ENCODE measurements around the gene SMYD3.

- TF ChIP-seq POLR2A (IDR thresholded peaks at IDR 0.05) (no peak), EP300 (IDR thresholded peaks at IDR 0.05) (no peak)
- TF ChIP-seq, protein P1, sequence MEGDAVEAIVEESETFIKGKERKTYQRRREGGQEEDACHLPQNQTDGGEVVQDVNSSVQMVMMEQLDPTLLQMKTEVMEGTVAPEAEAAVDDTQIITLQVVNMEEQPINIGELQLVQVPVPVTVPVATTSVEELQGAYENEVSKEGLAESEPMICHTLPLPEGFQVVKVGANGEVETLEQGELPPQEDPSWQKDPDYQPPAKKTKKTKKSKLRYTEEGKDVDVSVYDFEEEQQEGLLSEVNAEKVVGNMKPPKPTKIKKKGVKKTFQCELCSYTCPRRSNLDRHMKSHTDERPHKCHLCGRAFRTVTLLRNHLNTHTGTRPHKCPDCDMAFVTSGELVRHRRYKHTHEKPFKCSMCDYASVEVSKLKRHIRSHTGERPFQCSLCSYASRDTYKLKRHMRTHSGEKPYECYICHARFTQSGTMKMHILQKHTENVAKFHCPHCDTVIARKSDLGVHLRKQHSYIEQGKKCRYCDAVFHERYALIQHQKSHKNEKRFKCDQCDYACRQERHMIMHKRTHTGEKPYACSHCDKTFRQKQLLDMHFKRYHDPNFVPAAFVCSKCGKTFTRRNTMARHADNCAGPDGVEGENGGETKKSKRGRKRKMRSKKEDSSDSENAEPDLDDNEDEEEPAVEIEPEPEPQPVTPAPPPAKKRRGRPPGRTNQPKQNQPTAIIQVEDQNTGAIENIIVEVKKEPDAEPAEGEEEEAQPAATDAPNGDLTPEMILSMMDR (IDR thresholded peaks at IDR 0.05), result no peak
Measured at GRCh38 chr1:246267896-246268295, 239.2 kb downstream of the SMYD3 start.
